SH-SY5Y (cell line): ENCODE results near the gene RABGAP1.

Experiments used
- GATA2 ChIP-seq: IDR thresholded peaks from 2 replicates; pipeline ENCODE4 v1.6.1; 2011; ENCODE audit warnings: mild to moderate bottlenecking, low read depth, low read length
- GATA3 ChIP-seq: IDR thresholded peaks from 2 replicates; pipeline ENCODE4 v1.6.1; 2011; ENCODE audit warnings: low read depth, mild to moderate bottlenecking, low read length, moderate library complexity

DNA sequence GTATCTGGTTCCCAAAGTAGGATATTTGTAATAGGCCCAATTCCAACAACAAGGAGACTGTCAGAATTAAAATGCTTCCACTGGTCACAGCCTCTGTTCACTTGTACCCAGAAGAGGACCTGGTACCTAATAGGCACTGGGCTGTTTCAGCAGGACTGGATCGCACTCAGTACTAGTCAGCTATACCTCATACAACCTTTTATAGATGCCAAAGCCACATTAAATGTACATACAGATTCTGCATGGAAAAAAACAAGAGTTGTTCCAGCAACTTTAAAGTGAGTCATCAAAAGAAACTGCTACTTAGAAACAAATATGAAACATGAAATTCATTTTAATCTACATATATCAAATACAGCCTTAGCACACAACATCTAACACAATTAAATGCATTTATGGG lies 180.1 kb downstream of the RABGAP1 start:
- TF ChIP-seq GATA2 = no peak
- no peak for TF ChIP-seq GATA3
